ENCODE results near the gene GPSM1.

DNA sequence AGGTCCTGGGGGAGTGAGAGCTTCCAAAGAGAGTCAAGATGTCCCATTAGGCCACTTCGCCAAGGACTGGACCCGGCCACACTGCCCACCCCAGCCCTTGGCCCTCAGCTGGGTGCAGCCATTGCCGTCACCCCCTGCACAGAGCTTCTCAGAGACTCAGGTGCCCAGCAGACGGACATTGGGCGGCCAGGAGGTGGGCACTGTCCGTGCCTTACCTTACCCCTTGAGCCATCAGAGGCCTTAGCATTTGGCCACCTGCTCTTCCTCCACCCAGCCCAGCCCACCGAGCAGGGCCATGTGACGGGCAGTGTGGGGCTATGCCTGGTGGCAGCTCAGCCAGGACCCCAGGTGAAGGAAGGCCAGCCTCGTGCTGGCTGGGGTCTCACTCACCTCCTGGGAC lies 39.5 kb downstream of the GPSM1 start:
- TF ChIP-seq JUND (IDR thresholded peaks at IDR 0.05) (no peak), YY1 (IDR thresholded peaks at IDR 0.05) (no peak), RAD21 (IDR thresholded peaks at IDR 0.05) (no peak), FOXA1 (IDR thresholded peaks at IDR 0.05) (no peak), HNF4G (IDR thresholded peaks at IDR 0.05) (no peak), EGR1 (IDR thresholded peaks at IDR 0.05; ENCODE audit: low read depth in 2 of 2) (no peak), GABPA (IDR thresholded peaks at IDR 0.05 in 1 of 2, conservative IDR thresholded peaks at IDR 0.05 in 1 of 2) (no peak)
- TF ChIP-seq, protein P1, sequence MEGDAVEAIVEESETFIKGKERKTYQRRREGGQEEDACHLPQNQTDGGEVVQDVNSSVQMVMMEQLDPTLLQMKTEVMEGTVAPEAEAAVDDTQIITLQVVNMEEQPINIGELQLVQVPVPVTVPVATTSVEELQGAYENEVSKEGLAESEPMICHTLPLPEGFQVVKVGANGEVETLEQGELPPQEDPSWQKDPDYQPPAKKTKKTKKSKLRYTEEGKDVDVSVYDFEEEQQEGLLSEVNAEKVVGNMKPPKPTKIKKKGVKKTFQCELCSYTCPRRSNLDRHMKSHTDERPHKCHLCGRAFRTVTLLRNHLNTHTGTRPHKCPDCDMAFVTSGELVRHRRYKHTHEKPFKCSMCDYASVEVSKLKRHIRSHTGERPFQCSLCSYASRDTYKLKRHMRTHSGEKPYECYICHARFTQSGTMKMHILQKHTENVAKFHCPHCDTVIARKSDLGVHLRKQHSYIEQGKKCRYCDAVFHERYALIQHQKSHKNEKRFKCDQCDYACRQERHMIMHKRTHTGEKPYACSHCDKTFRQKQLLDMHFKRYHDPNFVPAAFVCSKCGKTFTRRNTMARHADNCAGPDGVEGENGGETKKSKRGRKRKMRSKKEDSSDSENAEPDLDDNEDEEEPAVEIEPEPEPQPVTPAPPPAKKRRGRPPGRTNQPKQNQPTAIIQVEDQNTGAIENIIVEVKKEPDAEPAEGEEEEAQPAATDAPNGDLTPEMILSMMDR (IDR thresholded peaks at IDR 0.05; ENCODE audit: low read depth, low read length, missing input control): no peak
- TF ChIP-seq, protein P2, sequence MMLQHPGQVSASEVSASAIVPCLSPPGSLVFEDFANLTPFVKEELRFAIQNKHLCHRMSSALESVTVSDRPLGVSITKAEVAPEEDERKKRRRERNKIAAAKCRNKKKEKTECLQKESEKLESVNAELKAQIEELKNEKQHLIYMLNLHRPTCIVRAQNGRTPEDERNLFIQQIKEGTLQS (IDR thresholded peaks at IDR 0.05): no peak
- TF ChIP-seq, protein P3, sequence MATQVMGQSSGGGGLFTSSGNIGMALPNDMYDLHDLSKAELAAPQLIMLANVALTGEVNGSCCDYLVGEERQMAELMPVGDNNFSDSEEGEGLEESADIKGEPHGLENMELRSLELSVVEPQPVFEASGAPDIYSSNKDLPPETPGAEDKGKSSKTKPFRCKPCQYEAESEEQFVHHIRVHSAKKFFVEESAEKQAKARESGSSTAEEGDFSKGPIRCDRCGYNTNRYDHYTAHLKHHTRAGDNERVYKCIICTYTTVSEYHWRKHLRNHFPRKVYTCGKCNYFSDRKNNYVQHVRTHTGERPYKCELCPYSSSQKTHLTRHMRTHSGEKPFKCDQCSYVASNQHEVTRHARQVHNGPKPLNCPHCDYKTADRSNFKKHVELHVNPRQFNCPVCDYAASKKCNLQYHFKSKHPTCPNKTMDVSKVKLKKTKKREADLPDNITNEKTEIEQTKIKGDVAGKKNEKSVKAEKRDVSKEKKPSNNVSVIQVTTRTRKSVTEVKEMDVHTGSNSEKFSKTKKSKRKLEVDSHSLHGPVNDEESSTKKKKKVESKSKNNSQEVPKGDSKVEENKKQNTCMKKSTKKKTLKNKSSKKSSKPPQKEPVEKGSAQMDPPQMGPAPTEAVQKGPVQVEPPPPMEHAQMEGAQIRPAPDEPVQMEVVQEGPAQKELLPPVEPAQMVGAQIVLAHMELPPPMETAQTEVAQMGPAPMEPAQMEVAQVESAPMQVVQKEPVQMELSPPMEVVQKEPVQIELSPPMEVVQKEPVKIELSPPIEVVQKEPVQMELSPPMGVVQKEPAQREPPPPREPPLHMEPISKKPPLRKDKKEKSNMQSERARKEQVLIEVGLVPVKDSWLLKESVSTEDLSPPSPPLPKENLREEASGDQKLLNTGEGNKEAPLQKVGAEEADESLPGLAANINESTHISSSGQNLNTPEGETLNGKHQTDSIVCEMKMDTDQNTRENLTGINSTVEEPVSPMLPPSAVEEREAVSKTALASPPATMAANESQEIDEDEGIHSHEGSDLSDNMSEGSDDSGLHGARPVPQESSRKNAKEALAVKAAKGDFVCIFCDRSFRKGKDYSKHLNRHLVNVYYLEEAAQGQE (IDR thresholded peaks at IDR 0.05): no peak
- TF ChIP-seq, protein P4, sequence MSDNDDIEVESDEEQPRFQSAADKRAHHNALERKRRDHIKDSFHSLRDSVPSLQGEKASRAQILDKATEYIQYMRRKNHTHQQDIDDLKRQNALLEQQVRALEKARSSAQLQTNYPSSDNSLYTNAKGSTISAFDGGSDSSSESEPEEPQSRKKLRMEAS (IDR thresholded peaks at IDR 0.05): no peak
- TF ChIP-seq, protein P5, sequence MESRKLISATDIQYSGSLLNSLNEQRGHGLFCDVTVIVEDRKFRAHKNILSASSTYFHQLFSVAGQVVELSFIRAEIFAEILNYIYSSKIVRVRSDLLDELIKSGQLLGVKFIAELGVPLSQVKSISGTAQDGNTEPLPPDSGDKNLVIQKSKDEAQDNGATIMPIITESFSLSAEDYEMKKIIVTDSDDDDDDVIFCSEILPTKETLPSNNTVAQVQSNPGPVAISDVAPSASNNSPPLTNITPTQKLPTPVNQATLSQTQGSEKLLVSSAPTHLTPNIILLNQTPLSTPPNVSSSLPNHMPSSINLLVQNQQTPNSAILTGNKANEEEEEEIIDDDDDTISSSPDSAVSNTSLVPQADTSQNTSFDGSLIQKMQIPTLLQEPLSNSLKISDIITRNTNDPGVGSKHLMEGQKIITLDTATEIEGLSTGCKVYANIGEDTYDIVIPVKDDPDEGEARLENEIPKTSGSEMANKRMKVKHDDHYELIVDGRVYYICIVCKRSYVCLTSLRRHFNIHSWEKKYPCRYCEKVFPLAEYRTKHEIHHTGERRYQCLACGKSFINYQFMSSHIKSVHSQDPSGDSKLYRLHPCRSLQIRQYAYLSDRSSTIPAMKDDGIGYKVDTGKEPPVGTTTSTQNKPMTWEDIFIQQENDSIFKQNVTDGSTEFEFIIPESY (IDR thresholded peaks at IDR 0.05): no peak

All from liver (tissue), 3 donors.